ENCODE data around the gene GFOD1. TPM values are rescaled to one million over a fixed set of nuclear protein-coding genes. Genes with fewer than 3 reads are reported as not detected.

GFOD1 gene
- total RNA-seq, 2 donors from 2014 or later: 23.8 to 25.3 TPM

DNA sequence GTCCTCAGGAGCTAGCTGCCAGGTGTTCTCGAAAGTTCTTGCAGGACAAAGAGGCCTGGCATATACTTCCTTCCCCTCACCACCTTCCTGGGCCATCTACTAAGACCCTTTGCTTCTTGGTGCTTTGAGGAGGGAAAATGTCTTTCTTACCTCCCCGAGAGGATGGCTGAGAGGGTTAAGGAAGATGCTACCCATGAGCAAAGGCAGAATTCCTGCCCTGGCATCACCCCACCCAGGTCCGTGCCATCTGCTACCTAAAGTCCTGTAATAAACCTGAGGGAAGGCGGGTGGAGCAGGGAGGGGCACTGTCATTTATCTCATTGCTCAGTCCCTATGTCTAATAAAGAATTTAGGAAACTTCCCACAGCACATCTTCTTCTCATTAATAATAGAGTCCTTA lies 16.2 kb downstream of the GFOD1 start:
- TF ChIP-seq, protein P1, sequence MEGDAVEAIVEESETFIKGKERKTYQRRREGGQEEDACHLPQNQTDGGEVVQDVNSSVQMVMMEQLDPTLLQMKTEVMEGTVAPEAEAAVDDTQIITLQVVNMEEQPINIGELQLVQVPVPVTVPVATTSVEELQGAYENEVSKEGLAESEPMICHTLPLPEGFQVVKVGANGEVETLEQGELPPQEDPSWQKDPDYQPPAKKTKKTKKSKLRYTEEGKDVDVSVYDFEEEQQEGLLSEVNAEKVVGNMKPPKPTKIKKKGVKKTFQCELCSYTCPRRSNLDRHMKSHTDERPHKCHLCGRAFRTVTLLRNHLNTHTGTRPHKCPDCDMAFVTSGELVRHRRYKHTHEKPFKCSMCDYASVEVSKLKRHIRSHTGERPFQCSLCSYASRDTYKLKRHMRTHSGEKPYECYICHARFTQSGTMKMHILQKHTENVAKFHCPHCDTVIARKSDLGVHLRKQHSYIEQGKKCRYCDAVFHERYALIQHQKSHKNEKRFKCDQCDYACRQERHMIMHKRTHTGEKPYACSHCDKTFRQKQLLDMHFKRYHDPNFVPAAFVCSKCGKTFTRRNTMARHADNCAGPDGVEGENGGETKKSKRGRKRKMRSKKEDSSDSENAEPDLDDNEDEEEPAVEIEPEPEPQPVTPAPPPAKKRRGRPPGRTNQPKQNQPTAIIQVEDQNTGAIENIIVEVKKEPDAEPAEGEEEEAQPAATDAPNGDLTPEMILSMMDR (IDR thresholded peaks at IDR 0.05): no peak
- ATAC-seq (ENCODE audit: insufficient number of reproducible peaks, low FRiP score, low read depth) (no peak), DNase-seq (ENCODE audit: low spot score) (no peak)
- H3K27me3 ChIP-seq (replicated peaks; ENCODE audit: insufficient read depth): no peaks in the 10 kb centered on the region
- no peaks in the 10 kb centered on the region for H3K4me1 ChIP-seq (ENCODE audit: control insufficient read depth in 1 of 2, low read depth in 2 of 2)
- H3K9me3 ChIP-seq: no peaks in the 10 kb centered on the region
- H3K27ac ChIP-seq: no peak overlapping the region
- H3K36me3 ChIP-seq: no peaks in the 10 kb centered on the region
- no peak overlapping the region for H3K4me3 ChIP-seq

DNA sequence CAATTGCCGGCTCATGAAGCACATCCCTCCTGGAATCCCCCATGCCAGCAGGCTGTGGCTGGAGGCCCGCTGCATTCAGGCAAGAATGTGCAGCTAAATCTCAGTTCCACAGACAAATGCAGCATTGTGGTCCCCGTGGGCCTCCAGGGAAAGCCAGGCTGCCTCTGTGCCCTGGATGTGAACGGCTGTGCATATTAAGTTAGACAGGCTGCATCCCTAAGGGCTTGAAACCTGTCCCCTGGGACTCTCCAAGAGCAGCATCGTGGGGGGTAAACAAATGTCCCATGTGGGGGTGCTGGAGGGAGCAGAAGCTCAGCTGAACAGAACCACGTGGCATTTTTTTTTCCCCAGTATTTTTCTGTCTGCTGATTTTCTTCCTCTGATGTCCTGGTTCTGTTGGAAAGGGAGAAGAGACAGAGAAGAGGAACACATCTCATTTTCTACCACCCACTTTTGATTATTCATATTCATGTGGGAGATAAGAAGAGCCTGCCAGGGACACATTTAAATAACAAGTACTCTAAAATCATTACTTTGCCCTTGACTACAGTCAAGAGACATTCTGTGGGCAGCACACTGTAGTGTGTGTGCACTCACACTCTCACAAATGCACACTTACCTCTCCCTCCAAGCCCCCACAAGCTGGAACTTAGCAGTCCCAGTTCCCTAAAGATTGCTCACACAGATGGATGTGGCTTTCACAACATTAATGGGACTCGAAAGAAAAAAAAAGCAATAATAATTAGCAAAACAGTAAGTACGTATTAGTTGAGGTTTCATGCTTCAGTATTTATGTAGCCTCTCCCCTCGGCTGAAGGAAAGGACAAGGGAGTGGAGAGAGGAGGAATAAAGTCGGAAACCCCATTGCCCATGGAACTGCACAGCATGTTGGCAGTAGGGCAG lies 16.9 kb downstream of the GFOD1 start:
- Histone ChIP-seq H3K4me1 (ENCODE audit: control insufficient read depth in 1 of 2, low read depth in 2 of 2) (no peaks in the 10 kb centered on the region), H3K9me3 (no peaks in the 10 kb centered on the region), H3K27ac (no peak overlapping the region), H3K27me3 (replicated peaks; ENCODE audit: insufficient read depth) (no peaks in the 10 kb centered on the region), H3K4me3 (no peak overlapping the region), H3K36me3 (no peaks in the 10 kb centered on the region)
- TF ChIP-seq, protein P1 (IDR thresholded peaks at IDR 0.05): no peak
- ATAC-seq (ENCODE audit: insufficient number of reproducible peaks, low FRiP score, low read depth) (no peak), DNase-seq (ENCODE audit: low spot score) (no peak)

DNA sequence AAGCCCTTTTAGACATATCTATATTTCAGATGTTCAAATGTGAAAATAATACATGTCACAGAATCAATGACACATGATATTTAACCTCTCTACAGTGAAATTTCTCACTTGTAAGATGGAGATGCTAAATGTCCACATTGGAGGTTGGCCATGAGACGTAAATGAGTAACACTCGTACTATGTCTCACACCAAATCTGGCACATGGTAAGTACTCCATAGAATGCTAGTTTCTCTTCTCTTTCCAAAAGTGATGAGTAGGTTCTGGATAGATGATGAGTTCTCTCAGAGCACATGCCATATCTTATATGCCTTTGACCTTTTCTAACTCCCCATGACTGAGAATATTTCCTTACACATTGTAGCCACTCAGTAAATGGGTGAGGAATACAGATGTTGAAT lies 17.7 kb downstream of the GFOD1 start:
- H3K27me3 ChIP-seq (replicated peaks; ENCODE audit: insufficient read depth): no peaks in the 10 kb centered on the region
- no peak overlapping the region for H3K27ac ChIP-seq
- no peak for ATAC-seq (ENCODE audit: insufficient number of reproducible peaks, low FRiP score, low read depth)
- H3K36me3 ChIP-seq: no peaks in the 10 kb centered on the region
- H3K4me1 ChIP-seq (ENCODE audit: control insufficient read depth in 1 of 2, low read depth in 2 of 2): no peaks in the 10 kb centered on the region
- no peaks in the 10 kb centered on the region for H3K9me3 ChIP-seq
- no peak for DNase-seq (ENCODE audit: low spot score)
- TF ChIP-seq, protein P1 (IDR thresholded peaks at IDR 0.05): no peak
- no peak overlapping the region for H3K4me3 ChIP-seq

DNA sequence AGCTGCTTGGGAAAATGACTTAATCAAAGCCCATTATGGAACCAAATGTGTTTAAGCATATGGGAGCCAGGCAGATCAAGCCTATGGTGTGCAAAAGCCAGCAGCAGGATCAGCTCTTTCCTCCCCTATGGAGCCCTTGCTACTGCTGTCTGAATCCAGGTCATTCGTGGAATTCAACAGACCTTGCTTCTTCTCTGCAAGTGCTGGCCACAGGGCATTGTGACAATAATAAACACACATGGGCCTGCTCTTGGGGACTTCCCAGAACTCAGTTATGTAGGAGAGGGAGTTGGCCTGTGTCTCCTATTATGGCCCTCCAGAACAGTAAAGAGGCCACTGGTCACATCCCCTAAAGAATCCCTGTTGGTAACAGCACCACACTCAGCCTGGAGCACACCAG lies 18.6 kb downstream of the GFOD1 start:
- no peak for DNase-seq (ENCODE audit: low spot score)
- TF ChIP-seq, protein P1 (IDR thresholded peaks at IDR 0.05): no peak
- H3K4me1 ChIP-seq (ENCODE audit: control insufficient read depth in 1 of 2, low read depth in 2 of 2): no peaks in the 10 kb centered on the region
- H3K9me3 ChIP-seq: no peaks in the 10 kb centered on the region
- ATAC-seq (ENCODE audit: insufficient number of reproducible peaks, low FRiP score, low read depth): no peak
- H3K4me3 ChIP-seq: no peak overlapping the region
- no peaks in the 10 kb centered on the region for H3K27me3 ChIP-seq (replicated peaks; ENCODE audit: insufficient read depth)
- no peak overlapping the region for H3K27ac ChIP-seq
- no peaks in the 10 kb centered on the region for H3K36me3 ChIP-seq

DNA sequence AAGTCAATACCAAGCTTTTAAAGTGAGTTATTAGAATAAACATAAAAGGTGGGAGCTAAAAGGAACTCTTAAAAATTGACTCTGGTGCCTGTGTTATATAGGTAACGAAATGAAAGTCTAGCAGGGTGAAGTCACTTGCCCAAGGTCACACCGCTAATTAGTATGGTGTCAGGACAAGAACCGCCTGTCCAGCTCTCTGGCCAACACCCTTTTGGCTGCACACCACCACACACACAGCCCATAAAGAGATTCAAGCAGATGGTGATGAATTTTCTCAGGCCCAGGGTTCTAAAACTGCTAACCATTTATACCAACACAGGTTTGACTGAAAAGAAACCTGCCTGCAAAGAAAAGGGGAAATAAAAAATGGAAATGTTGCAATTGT lies 20.2 kb downstream of the GFOD1 start:
- Histone ChIP-seq H3K9me3 (no peaks in the 10 kb centered on the region), H3K4me1 (ENCODE audit: control insufficient read depth in 1 of 2, low read depth in 2 of 2) (no peaks in the 10 kb centered on the region), H3K4me3 (no peak overlapping the region), H3K27me3 (replicated peaks; ENCODE audit: insufficient read depth) (no peaks in the 10 kb centered on the region), H3K36me3 (no peaks in the 10 kb centered on the region), H3K27ac (no peak overlapping the region)
- TF ChIP-seq, protein P1 (IDR thresholded peaks at IDR 0.05): no peak
- ATAC-seq (ENCODE audit: insufficient number of reproducible peaks, low FRiP score, low read depth) (no peak), DNase-seq (ENCODE audit: low spot score) (no peak)
